HL-60 (cell line): ENCODE data around the gene SLC20A1.

ENCODE experiments used
- TF ChIP-seq, protein P1 (sequence below): IDR thresholded peaks from one replicate; pipeline ENCODE4 v1.5.1; 2011; ENCODE audit warnings: low read length, control low read depth, inconsistent platforms; ENCODE audit not compliant: insufficient read depth
- TF ChIP-seq, protein P2 (sequence below): IDR thresholded peaks from 2 replicates; pipeline ENCODE4 v1.6.1; 2012; ENCODE audit warnings: low read depth; ENCODE audit not compliant: insufficient replicate concordance

DNA sequence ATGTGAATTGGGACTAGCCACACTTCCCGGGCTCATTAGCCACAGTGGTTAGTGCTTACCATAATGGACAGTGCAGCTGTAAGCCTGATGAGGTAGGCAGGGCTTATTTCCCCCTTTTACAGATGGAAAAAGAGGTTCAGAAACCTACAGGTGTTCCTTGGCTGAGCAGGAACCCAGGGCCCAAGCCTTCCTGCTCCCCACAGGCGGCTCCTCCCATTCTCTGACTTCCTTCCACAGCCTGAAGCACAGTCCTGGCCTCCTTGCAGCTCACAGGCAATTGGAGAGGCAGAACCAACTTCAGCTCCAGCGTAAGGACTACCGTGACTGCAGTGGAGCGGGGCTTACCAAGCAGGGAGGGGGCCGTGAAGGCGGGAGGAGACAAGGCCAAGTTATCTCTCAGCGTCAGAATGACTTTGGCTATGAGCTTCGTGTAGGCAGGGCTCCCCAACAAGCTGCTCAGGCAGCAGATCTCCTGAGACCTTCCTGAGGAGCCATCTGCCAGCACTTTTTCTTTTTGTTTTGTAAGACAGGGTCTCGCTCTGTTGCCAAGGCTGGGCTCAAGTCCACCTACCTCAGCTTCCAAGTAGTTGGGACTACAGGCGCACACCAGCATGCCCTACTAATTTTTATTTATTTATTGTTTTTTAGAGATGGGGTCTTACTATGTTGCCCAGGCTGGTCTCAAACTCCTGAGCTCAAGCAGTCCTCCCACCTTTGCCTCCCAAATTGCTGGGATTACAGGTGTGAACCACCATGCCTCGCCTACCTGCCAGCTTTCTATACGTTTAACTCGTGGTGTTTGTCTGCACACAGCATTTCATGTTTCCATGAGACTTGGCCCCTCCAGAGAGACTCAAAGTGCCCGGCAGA is 40.8 kb downstream of the SLC20A1 start:
- TF ChIP-seq, protein P1, sequence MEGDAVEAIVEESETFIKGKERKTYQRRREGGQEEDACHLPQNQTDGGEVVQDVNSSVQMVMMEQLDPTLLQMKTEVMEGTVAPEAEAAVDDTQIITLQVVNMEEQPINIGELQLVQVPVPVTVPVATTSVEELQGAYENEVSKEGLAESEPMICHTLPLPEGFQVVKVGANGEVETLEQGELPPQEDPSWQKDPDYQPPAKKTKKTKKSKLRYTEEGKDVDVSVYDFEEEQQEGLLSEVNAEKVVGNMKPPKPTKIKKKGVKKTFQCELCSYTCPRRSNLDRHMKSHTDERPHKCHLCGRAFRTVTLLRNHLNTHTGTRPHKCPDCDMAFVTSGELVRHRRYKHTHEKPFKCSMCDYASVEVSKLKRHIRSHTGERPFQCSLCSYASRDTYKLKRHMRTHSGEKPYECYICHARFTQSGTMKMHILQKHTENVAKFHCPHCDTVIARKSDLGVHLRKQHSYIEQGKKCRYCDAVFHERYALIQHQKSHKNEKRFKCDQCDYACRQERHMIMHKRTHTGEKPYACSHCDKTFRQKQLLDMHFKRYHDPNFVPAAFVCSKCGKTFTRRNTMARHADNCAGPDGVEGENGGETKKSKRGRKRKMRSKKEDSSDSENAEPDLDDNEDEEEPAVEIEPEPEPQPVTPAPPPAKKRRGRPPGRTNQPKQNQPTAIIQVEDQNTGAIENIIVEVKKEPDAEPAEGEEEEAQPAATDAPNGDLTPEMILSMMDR = no peak
- TF ChIP-seq, protein P2, sequence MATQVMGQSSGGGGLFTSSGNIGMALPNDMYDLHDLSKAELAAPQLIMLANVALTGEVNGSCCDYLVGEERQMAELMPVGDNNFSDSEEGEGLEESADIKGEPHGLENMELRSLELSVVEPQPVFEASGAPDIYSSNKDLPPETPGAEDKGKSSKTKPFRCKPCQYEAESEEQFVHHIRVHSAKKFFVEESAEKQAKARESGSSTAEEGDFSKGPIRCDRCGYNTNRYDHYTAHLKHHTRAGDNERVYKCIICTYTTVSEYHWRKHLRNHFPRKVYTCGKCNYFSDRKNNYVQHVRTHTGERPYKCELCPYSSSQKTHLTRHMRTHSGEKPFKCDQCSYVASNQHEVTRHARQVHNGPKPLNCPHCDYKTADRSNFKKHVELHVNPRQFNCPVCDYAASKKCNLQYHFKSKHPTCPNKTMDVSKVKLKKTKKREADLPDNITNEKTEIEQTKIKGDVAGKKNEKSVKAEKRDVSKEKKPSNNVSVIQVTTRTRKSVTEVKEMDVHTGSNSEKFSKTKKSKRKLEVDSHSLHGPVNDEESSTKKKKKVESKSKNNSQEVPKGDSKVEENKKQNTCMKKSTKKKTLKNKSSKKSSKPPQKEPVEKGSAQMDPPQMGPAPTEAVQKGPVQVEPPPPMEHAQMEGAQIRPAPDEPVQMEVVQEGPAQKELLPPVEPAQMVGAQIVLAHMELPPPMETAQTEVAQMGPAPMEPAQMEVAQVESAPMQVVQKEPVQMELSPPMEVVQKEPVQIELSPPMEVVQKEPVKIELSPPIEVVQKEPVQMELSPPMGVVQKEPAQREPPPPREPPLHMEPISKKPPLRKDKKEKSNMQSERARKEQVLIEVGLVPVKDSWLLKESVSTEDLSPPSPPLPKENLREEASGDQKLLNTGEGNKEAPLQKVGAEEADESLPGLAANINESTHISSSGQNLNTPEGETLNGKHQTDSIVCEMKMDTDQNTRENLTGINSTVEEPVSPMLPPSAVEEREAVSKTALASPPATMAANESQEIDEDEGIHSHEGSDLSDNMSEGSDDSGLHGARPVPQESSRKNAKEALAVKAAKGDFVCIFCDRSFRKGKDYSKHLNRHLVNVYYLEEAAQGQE = no peak
